Muscle of leg (tissue), 11 donors: Measurements from ENCODE around the gene IRS1. TPM values are rescaled to one million over a fixed set of nuclear protein-coding genes. Genes with fewer than 3 reads are reported as not detected.

Source experiments
- DNase-seq: peaks from one replicate; pipeline ENCODE4 v3.0.0; 2013
- H3K27ac ChIP-seq: one replicate; pipeline ENCODE4 v1.5.1; 2013; ENCODE audit warnings: mild to moderate bottlenecking, low read length, control low read depth
- H3K27me3 ChIP-seq: one replicate; pipeline ENCODE4 v1.6.1; 2013; ENCODE audit warnings: low read length; ENCODE audit not compliant: control insufficient read depth, insufficient read depth
- H3K36me3 ChIP-seq: one replicate; pipeline ENCODE4 v1.6.1; 2013; ENCODE audit warnings: low read length; ENCODE audit not compliant: control insufficient read depth, insufficient read depth
- H3K4me1 ChIP-seq: one replicate; pipeline ENCODE4 v1.6.1; 2013; ENCODE audit warnings: low read length; ENCODE audit not compliant: control insufficient read depth, insufficient read depth
- H3K4me3 ChIP-seq: one replicate; pipeline ENCODE4 v1.5.1; 2013; ENCODE audit warnings: low read length, control low read depth
- H3K9me3 ChIP-seq: replicated peaks from 2 replicates; pipeline ENCODE4 v1.6.1; 2013; ENCODE audit warnings: low read depth, low read length; ENCODE audit not compliant: control insufficient read depth
- WGBS: methylation state at CpG from one replicate; pipeline ENCODE4 v1.1.5; 2013; ENCODE audit warnings: missing lambda C conversion rate; ENCODE audit not compliant: insufficient coverage; 5-methylcytosine and 5-hydroxymethylcytosine counted together
- polyA plus RNA-seq, 8 donors: library from polyadenylated mRNA; unstranded; fragments of 120-200 nt; gene quantifications; one replicate each; pipeline versions ENCODE4 v1.2.1 to v1.2.3, GENCODE V29; 2013; ENCODE audit warnings: inconsistent platforms in 1 of 8, low replicate concordance in 1 of 8; ENCODE audit not compliant: insufficient read length in 8 of 8, insufficient read depth in 1 of 8
- total RNA-seq: library from RNA; stranded (reverse); fragments of 120-200 nt; gene quantifications from one replicate; pipeline ENCODE4 v1.2.4, GENCODE V29; 2013

The IRS1 gene
- total and polyA plus RNA-seq, 9 donors: 9.2 to 22.1 (median 14.3) TPM

DNA sequence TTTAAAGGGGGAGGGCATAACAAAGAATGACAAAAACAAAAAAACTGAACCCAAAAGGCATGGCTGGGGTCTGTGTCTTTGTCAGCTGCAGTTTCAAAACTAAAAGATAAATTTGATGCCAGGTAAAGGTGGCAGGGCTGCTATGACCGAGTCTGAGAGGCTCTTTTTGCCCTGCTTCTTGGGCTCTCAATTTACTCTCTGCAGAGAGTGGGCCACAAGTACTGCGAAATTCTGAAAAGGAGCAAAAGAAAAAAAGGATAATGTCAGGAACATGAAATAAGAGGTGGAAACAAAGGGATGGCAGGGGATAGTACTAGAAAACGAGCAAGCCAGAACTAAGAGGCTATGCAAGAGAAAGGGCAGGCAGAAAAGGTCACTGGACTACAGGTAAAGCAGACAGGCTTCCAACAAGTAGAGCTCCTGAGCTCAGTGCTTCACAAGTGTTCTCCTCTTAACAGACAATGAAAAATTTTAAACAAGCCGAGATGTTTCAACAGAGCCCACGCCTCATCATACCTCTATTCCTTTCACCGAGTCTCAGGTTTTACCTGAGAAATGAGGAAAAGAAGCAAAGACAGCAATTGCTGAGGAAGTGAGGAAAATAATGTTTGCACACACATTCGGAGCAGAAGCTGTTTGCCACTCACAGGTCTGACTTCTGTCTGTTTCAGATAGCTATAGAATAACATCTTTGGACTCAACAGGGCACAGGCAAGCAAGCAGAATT, 7.3 kb downstream of the IRS1 start:
- H3K4me1 ChIP-seq: peaks cover 42% of the 10 kb centered on the region
- no peaks in the 10 kb centered on the region for H3K9me3 ChIP-seq
- peak overlapping the region; percentile 93 for H3K27ac ChIP-seq
- 12% methylated on average over 3 of the region's 7 CpGs for WGBS
- DNase-seq: no peak
- peaks cover 25% of the 10 kb centered on the region for H3K36me3 ChIP-seq
- H3K4me3 ChIP-seq: peak overlapping the region; percentile 76
- H3K27me3 ChIP-seq: no peaks in the 10 kb centered on the region

DNA sequence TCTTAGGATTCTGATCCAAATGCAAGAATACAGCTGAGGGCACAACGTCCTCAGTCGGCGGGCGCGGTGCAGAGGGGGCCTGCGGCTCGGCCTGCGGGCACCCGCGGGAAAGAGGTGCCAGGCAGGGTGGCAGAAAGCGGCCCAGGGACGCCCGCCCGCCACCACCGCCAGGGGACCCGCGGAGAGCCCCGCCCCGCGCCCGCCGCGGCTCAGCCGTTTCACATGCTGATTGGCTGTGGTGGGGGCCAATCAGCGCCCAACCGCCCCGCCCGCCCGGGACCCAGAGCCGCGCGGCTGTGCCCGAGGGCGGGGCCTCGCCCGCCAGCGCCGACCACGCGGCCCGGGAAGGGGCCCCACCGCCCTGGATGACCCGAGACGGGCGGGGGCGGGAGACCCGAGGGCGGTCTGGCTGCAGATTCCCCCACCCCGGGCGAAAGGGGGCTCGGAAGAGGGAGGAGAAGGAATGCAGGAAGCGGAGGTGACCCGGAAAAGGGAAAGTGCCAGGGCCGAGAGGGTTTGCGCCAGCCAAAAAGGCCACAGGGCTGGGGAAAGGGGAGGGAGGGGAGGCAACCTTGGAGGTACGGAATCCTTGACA, 8.0 kb downstream of the IRS1 start:
- Histone ChIP-seq H3K9me3 (no peaks in the 10 kb centered on the region), H3K4me3 (peak overlapping the region; percentile 76), H3K4me1 (peaks cover 35% of the 10 kb centered on the region), H3K27ac (peak overlapping the region; percentile 93), H3K27me3 (no peaks in the 10 kb centered on the region), H3K36me3 (peaks cover 17% of the 10 kb centered on the region)
- under 1% methylated on average over 55 of the region's 56 CpGs for WGBS
- DNase-seq: peak; percentile 95

DNA sequence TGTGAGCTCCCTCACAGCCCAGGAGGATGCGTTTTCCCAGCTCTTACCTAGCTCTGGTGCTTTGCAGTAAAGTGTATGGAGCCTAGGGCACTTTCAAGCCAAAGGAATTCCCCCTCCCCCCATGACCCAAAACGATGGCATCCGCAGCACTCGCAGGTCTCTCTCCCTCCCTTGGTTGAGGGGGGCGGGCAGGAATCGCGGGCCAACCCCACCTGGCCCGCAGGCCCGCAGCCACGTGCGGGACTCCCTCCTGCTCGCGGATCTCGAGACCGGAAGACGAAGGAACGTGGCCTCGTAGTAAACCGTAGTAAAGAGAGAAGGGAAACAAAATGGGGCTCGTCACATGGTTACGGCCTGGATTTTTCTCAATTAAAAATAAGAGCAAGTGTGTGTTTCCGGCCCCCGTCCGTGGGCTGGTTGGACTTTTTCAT, 8.5 kb downstream of the IRS1 start:
- Histone ChIP-seq H3K27me3 (no peaks in the 10 kb centered on the region), H3K4me3 (peak overlapping the region; percentile 59), H3K36me3 (peaks cover 12% of the 10 kb centered on the region), H3K9me3 (no peaks in the 10 kb centered on the region), H3K27ac (peak overlapping the region; percentile 90), H3K4me1 (peaks cover 30% of the 10 kb centered on the region)
- whole genome bisulfite sequencing: 1% methylated on average over 17 of the region's 24 CpGs
- DNase-seq: peak; percentile 87

DNA sequence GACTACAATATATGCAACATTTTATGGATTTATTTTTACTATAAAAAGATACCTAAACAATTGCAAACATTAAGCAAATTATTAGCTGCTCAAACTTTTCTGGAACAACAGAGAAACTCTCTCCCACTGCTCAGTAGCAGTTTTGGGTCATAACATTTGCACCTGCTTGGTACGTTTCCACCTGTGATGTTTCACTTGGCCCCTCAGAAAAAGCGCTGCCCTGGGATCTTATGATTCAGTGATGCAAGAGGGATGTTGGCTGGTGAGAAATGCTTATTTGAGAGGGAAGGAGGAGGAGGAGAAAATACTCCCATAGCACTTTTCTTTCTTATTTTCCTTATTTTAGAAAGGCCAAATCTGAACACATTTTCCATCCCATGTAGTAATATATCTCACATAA, 9.2 kb downstream of the IRS1 start:
- Histone ChIP-seq H3K4me3 (no peak overlapping the region), H3K4me1 (peaks cover 24% of the 10 kb centered on the region), H3K9me3 (no peaks in the 10 kb centered on the region), H3K36me3 (peaks cover 6% of the 10 kb centered on the region), H3K27ac (peak overlapping the region; percentile 90), H3K27me3 (no peaks in the 10 kb centered on the region)
- peak; percentile 45 for DNase-seq
- WGBS: no CpG with 5 or more reads among the region's 2 CpGs

DNA sequence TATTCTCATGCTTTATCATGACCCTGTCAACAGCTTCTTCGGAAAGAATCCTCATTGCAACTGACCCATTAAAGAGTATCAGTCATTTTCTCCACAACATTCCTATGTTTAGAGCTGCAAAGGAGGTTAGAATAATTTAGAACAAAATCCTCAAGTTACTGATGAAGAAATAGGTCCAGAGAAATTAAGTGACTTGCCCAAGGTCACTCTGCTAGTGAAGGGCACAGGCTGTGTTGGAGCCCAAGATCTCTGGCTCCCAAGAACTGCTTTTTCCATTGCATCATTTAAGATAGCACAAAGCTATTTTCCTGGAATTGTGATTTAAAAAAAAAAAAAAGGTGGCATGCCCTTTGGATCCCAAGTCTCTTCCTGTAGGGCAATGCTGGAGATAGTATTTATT, 9.6 kb downstream of the IRS1 start:
- Histone ChIP-seq H3K9me3 (no peaks in the 10 kb centered on the region), H3K27me3 (no peaks in the 10 kb centered on the region), H3K4me1 (peaks cover 20% of the 10 kb centered on the region), H3K27ac (no peak overlapping the region), H3K4me3 (no peak overlapping the region), H3K36me3 (peaks cover 2% of the 10 kb centered on the region)
- DNase-seq: no peak
- no CpG with 5 or more reads among the region's 1 CpG for WGBS

DNA sequence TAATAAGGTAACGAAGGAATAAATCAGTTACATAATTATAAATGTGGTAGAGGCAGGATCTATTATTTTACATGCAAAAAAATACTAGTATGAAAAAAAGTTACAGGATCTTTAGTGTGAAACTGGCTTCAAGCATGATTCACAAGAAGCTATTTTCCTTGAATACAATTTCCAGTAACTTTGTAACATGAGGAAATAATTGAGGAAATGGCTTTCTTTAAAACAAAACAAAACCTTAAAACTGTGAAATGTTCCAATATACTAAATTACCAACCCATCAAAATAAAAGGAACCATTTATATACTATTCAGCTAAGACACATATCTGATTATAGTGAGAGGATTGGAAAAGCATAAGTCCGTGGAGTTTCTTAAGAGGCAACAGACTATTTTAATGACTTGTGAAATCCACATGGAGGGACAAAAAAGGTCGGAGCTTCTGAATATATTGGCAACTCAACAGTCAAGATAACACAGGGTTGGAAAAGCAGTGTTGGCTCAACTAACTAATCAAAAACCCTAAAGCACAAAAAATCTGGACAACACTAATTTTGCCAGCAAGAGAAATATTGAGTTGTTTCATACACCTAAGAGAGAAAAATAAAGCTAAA, 10.6 kb downstream of the IRS1 start:
- Histone ChIP-seq H3K27ac (no peak overlapping the region), H3K4me1 (peaks cover 19% of the 10 kb centered on the region)

DNA sequence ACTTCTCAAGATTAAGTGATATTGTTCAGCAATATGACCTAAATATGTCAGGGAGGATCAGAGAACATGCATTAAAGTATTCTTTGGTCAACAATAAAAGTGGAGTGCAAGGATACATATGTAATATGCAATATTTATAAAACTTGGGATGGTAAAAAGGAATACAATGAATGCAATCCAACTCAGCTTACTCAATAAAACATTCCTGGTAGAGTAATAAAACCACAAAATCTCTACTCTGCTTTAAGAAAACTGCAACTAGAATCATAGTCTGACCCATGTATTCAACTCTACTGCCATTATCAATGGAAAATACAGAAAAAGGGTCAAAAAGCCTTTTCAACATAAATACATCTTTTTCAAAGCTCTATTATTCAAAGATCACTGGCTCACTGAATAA, 11.6 kb downstream of the IRS1 start:
- Histone ChIP-seq H3K4me1 (peaks cover 19% of the 10 kb centered on the region), H3K27me3 (no peaks in the 10 kb centered on the region), H3K36me3 (peaks cover 2% of the 10 kb centered on the region), H3K4me3 (no peak overlapping the region), H3K27ac (no peak overlapping the region), H3K9me3 (no peaks in the 10 kb centered on the region)
- no peak for DNase-seq

More for the DNA sequence above, 10.6 kb downstream of the IRS1 start:
- Histone ChIP-seq H3K27me3 (no peaks in the 10 kb centered on the region), H3K9me3 (no peaks in the 10 kb centered on the region), H3K36me3 (peaks cover 2% of the 10 kb centered on the region), H3K4me3 (no peak overlapping the region)
- DNase-seq: peak; percentile 43
- no CpG with 5 or more reads among the region's 3 CpGs for WGBS

DNA sequence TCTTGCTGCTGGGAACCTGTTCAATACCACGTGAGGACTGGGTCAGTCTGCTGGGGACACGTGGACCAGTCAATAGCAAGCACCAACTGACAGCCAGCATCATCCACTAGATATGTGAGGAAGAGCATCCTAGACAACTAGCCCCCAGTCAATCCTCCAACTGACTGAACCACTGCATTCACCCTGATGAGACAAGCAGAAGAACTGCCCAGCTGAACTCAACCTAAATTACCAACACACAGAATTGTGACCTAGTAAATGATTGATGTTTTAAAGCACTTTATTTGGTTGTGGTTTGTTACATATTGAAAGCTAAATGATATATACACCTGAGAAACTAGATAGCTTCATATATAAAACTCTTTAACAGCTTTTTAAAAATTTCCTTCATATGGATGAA, 15.7 kb downstream of the IRS1 start:
- Histone ChIP-seq H3K4me1 (peaks cover 10% of the 10 kb centered on the region), H3K36me3 (no peaks in the 10 kb centered on the region), H3K27ac (no peak overlapping the region), H3K4me3 (no peak overlapping the region), H3K9me3 (no peaks in the 10 kb centered on the region), H3K27me3 (no peaks in the 10 kb centered on the region)
- no peak for DNase-seq
- 100% methylated on average over 1 of the region's 2 CpGs for WGBS

DNA sequence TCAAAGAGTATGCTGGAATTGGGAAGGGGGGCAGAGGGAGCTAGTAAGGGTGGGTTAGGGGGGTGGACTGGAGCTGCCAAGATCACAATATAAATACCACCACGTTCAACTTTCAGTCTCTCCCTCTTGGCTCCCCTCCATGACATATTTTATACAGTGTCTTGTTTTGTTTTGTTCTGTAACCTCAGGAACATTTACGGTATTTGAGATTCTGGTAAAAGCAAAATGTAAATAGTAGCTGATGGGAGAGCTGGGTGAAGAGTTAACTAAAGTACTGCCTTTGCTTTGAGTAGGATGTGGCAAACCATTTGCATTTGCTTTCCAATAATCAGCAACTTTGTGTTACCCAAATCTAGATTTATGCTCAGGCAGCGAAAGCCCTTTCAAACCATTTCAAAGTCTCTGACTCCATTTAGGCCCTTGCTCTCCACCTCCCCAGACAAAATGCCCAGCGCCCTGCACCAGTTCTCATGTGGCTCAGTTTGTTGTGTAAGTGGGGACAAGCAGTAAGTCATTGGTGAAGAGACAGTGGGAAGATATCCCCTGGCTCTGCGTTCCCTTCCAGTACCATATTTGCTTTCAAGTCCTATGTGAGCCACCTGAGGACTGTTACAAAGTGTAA, 17.4 kb downstream of the IRS1 start:
- Histone ChIP-seq H3K27ac (no peak overlapping the region), H3K4me3 (no peak overlapping the region), H3K27me3 (no peaks in the 10 kb centered on the region), H3K36me3 (no peaks in the 10 kb centered on the region), H3K9me3 (no peaks in the 10 kb centered on the region), H3K4me1 (peaks cover 10% of the 10 kb centered on the region)
- peak; percentile 53 for DNase-seq
- WGBS: no CpG with 5 or more reads among the region's 5 CpGs

DNA sequence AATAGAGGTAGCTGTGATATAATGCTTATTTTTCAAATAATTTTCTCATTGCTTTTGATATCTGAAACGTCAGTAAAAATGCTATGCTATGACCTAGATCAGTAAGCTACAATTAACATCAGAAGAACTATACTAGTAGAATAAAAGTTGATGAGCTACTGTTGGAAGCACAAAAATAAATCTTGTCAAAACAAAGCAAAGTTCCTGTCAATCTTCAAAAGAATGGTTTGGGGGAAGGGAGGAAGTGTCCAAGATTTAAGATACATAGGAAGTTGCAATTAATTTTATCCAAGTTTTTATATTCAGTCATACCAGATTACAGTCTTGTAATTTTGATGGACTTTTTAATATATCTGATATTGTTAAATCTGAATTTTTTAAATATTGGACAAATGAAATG, 19.2 kb downstream of the IRS1 start:
- Histone ChIP-seq H3K36me3 (no peaks in the 10 kb centered on the region), H3K27ac (no peak overlapping the region), H3K4me3 (no peak overlapping the region), H3K27me3 (no peaks in the 10 kb centered on the region), H3K4me1 (peaks cover 10% of the 10 kb centered on the region), H3K9me3 (no peaks in the 10 kb centered on the region)
- WGBS: no CpG with 5 or more reads among the region's 1 CpG
- no peak for DNase-seq
